ENCODE data around the gene PIGL. TPM values are rescaled to one million over a fixed set of nuclear protein-coding genes. Genes with fewer than 3 reads are reported as not detected.
"Not testable (repeated sequence)": the region's sequence is repeated elsewhere in the genome, so short reads cannot be mapped to it uniquely, and the experiment has no call there.

PIGL gene
- total RNA-seq, 1 experiment from 2014 or later, result 16.0 TPM

GRCh38 chr17:16216341-16217001 lies 539 bp upstream of the PIGL start:
- not testable (repeated sequence) for DNase-seq (ENCODE audit: low read depth)

- no peak for DNase-seq (ENCODE audit: low read depth)
These were observed 5.4 kb downstream of the PIGL start for GRCh38 chr17:16222406-16222805.

GRCh38 chr17:16229912-16230561 lies 13.0 kb downstream of the PIGL start:
- DNase-seq (ENCODE audit: low read depth), result not testable (repeated sequence)

- no peak for DNase-seq (ENCODE audit: low read depth)
These were observed 15.4 kb downstream of the PIGL start for GRCh38 chr17:16232391-16232790.

GRCh38 chr17:16239931-16240330 lies 22.9 kb downstream of the PIGL start:
- no peak for DNase-seq (ENCODE audit: low read depth)

GRCh38 chr17:16241906-16242399 lies 24.9 kb downstream of the PIGL start:
- no peak for DNase-seq (ENCODE audit: low read depth)

GRCh38 chr17:16243385-16243784 lies 26.4 kb downstream of the PIGL start:
- DNase-seq (ENCODE audit: low read depth), result no peak

GRCh38 chr17:16243801-16244567 lies 27.0 kb downstream of the PIGL start:
- no peak for DNase-seq (ENCODE audit: low read depth)

GRCh38 chr17:16247586-16247984 lies 30.6 kb downstream of the PIGL start:
- no peak for DNase-seq (ENCODE audit: low read depth)

- DNase-seq (ENCODE audit: low read depth), result no peak
These were observed 33.6 kb downstream of the PIGL start for GRCh38 chr17:16250635-16251034.

GRCh38 chr17:16251043-16251442 lies 34.0 kb downstream of the PIGL start:
- DNase-seq (ENCODE audit: low read depth), result no peak

- no peak for DNase-seq (ENCODE audit: low read depth)
These were observed 34.5 kb downstream of the PIGL start for GRCh38 chr17:16251556-16251955.

GRCh38 chr17:16254773-16255400 lies 37.9 kb downstream of the PIGL start:
- no peak for DNase-seq (ENCODE audit: low read depth)

- DNase-seq (ENCODE audit: low read depth), result no peak
These were observed 38.5 kb downstream of the PIGL start for GRCh38 chr17:16255481-16255921.

- DNase-seq (ENCODE audit: low read depth), result no peak
These were observed 41.9 kb downstream of the PIGL start for GRCh38 chr17:16258901-16259300.

- no peak for DNase-seq (ENCODE audit: low read depth)
These were observed 42.9 kb downstream of the PIGL start for GRCh38 chr17:16259926-16260325.

GRCh38 chr17:16261049-16261448 lies 44.0 kb downstream of the PIGL start:
- DNase-seq (ENCODE audit: low read depth), result no peak

GRCh38 chr17:16262201-16262600 lies 45.2 kb downstream of the PIGL start:
- DNase-seq (ENCODE audit: low read depth), result no peak

GRCh38 chr17:16267174-16267573 lies 50.2 kb downstream of the PIGL start:
- DNase-seq (ENCODE audit: low read depth), result no peak

- DNase-seq (ENCODE audit: low read depth), result peak; percentile 56
These were observed 52.6 kb downstream of the PIGL start for GRCh38 chr17:16269658-16270057.

- DNase-seq (ENCODE audit: low read depth), result no peak
These were observed 55.3 kb downstream of the PIGL start for GRCh38 chr17:16272111-16272840.

Measured in HT1080 (cell line).